HG02763 (cell line): ENCODE results near the gene MRPS24.
"Not testable (repeated sequence)": the region's sequence is repeated elsewhere in the genome, so short reads cannot be mapped to it uniquely, and the experiment has no call there.

ENCODE experiments used
- ATAC-seq: cut with Tn5 transposase; IDR thresholded peaks from one replicate; pipeline ENCODE4 v1.9.1; 2021; ENCODE audit warnings: mild to moderate bottlenecking, moderate library complexity; ENCODE audit not compliant: unreplicated experiment

The MRPS24 gene

GRCh38 chr7:43869006-43869866, at the start of gene MRPS24:
Gene MRPS24, minus strand, starts transcription at chr7:43869517. Its CDS starts 22 bp downstream, at chr7:43869495.
- peak; percentile 89 for ATAC-seq

GRCh38 chr7:43915907-43916306, 46.6 kb upstream of the MRPS24 start:
- ATAC-seq, result no peak

GRCh38 chr7:43914795-43915194, 45.5 kb upstream of the MRPS24 start:
- ATAC-seq, result no peak

- ATAC-seq, result peak; percentile 68
These were observed 37.2 kb upstream of the MRPS24 start, which contains the start of gene URGCP for GRCh38 chr7:43906331-43907010. Gene URGCP, minus strand, starts transcription at chr7:43906596. Its CDS starts 21 bp downstream, at chr7:43906575.

GRCh38 chr7:43905956-43906330, 36.6 kb upstream of the MRPS24 start:
- ATAC-seq, result peak; percentile 16

- ATAC-seq, result no peak
These were observed 36.1 kb upstream of the MRPS24 start for GRCh38 chr7:43905209-43905946.

- ATAC-seq, result no peak
These were observed 35.4 kb upstream of the MRPS24 start for GRCh38 chr7:43904533-43905208.

GRCh38 chr7:43902542-43903054, 33.3 kb upstream of the MRPS24 start:
- ATAC-seq, result no peak

GRCh38 chr7:43898571-43898970, 29.3 kb upstream of the MRPS24 start:
- ATAC-seq, result not testable (repeated sequence)

GRCh38 chr7:43895847-43896415, 26.6 kb upstream of the MRPS24 start:
- ATAC-seq, result no peak

- no peak for ATAC-seq
These were observed 22.0 kb upstream of the MRPS24 start for GRCh38 chr7:43891069-43891955.

GRCh38 chr7:43890468-43890867, 21.2 kb upstream of the MRPS24 start:
- ATAC-seq, result no peak

GRCh38 chr7:43888993-43889945, 20.0 kb upstream of the MRPS24 start:
- no peak for ATAC-seq

GRCh38 chr7:43884617-43885016, 15.3 kb upstream of the MRPS24 start:
- no peak for ATAC-seq

GRCh38 chr7:43884209-43884608, 14.9 kb upstream of the MRPS24 start:
- no peak for ATAC-seq

GRCh38 chr7:43880596-43880995, 11.3 kb upstream of the MRPS24 start:
- no peak for ATAC-seq

- ATAC-seq, result no peak
These were observed 10.2 kb upstream of the MRPS24 start for GRCh38 chr7:43879477-43879876.

- ATAC-seq, result no peak
These were observed 9.6 kb upstream of the MRPS24 start for GRCh38 chr7:43878867-43879266.
